Uterus (tissue), 2 donors: ENCODE results near the gene NRL.

ENCODE experiments used
- CTCF ChIP-seq, 4 experiments: fragments of 200-600 bp in 2 of 4; fragments of 450-650 bp in 2 of 4; sonication (generic) in 2 of 4; IDR thresholded peaks; one replicate each; pipeline ENCODE4 v1.5.1; 2016 to 2019; ENCODE audit warnings: antibody characterized with exemption in 4 of 4, mild to moderate bottlenecking in 2 of 4, moderate library complexity in 1 of 4
- POLR2A ChIP-seq, 2 donors: fragments of 450-650 bp; IDR thresholded peaks; one replicate each; pipeline ENCODE4 v1.6.1; 2016; ENCODE audit warnings: antibody characterized with exemption in 2 of 2, mild to moderate bottlenecking in 1 of 2, moderate library complexity in 1 of 2

GRCh38 chr14:24057867-24058259 is 56.9 kb downstream of the NRL start:
- TF ChIP-seq CTCF (IDR thresholded peaks at IDR 0.05) (no peak), POLR2A (IDR thresholded peaks at IDR 0.05) (no peak)
